Endothelial cell of umbilical vein (primary cell): Measurements from ENCODE around the gene WDR49. TPM values are rescaled to one million over a fixed set of nuclear protein-coding genes. Genes with fewer than 3 reads are reported as not detected.

Experiments
- BruUV-seq: library from RNA; stranded (reverse); fragments of 400-500 nt; replicated peaks from 2 replicates; lab custom pipeline; 2021; lab: Mats Ljungman, UMichigan
- CTCF ChIA-PET: fragments of 300-600, 350-600 bp; sonication (Branson Sonifier 250); formaldehyde crosslinking; loops from one replicate; lab custom pipeline; 2021; ENCODE audit warnings: antibody characterized with exemption, inconsistent platforms; lab: Charles Lee
- POLR2A ChIA-PET: fragments of 300-600, 350-600 bp; sonication (Branson Sonifier 250); formaldehyde crosslinking; loops from one replicate; lab custom pipeline; 2021; ENCODE audit warnings: antibody characterized with exemption, inconsistent platforms; lab: Charles Lee
- DNase-seq: peaks from one replicate; pipeline ENCODE4 v3.0.0-alpha.2; 2011; ENCODE audit warnings: low read depth, low spot score
- FAIRE-seq: peaks from 2 replicates; lab custom pipeline; 2011; peaks lifted over from hg19 to GRCh38; lab: Jason Lieb, UNC
- H2AFZ ChIP-seq: 2 replicates; pipeline ENCODE4 v1.6.0; 2012; ENCODE audit warnings: low read depth, low read length, control low read depth, inconsistent platforms
- H3K27ac ChIP-seq: 2 replicates; pipeline ENCODE4 v1.5.1; 2011; ENCODE audit warnings: low read depth, mild to moderate bottlenecking, control low read depth, low read length, moderate library complexity; ENCODE audit not compliant: insufficient read depth
- H3K27me3 ChIP-seq, 2 experiments: 2 replicates each; pipeline versions ENCODE4 v1.6.0 to v1.6.1; 2011; ENCODE audit warnings: low read length in 2 of 2, mixed read lengths in 1 of 2; ENCODE audit not compliant: control insufficient read depth in 2 of 2, insufficient read depth in 2 of 2
- H3K36me3 ChIP-seq, 2 experiments: 2 replicates in 1 of 2; 3 replicates in 1 of 2; pipeline ENCODE4 v1.5.1; 2011; ENCODE audit warnings: low read length in 2 of 2, mild to moderate bottlenecking in 1 of 2, moderate library complexity in 1 of 2; ENCODE audit not compliant: control insufficient read depth in 2 of 2, insufficient read depth in 2 of 2; ENCODE audit errors: extremely low read depth in 1 of 2
- H3K4me1 ChIP-seq: 3 replicates; pipeline ENCODE4 v1.5.1; 2011; ENCODE audit warnings: mild to moderate bottlenecking, low read length; ENCODE audit not compliant: control insufficient read depth, insufficient read depth; ENCODE audit errors: extremely low read depth
- H3K4me2 ChIP-seq: 2 replicates; pipeline ENCODE4 v1.6.1; 2011; ENCODE audit warnings: low read length, control low read depth, mixed read lengths; ENCODE audit not compliant: insufficient read depth
- H3K4me3 ChIP-seq, 3 experiments: fragments of 200-600 bp in 1 of 3; sonication (generic), shearing (Covaris generic) in 1 of 3; replicated peaks in 1 of 3; 2 replicates each; pipeline ENCODE4 v1.5.1; 2011 to 2016; ENCODE audit warnings: control low read depth in 3 of 3, low read length in 3 of 3, mild to moderate bottlenecking in 2 of 3, inconsistent platforms in 1 of 3, low read depth in 1 of 3, moderate library complexity in 1 of 3; ENCODE audit not compliant: insufficient read depth in 1 of 3
- H3K79me2 ChIP-seq: 2 replicates; pipeline ENCODE4 v1.6.0; 2012; ENCODE audit warnings: low read length, inconsistent platforms; ENCODE audit not compliant: control insufficient read depth, insufficient read depth
- H3K9ac ChIP-seq: replicated peaks from 2 replicates; pipeline ENCODE3; 2011; ENCODE audit warnings: low read length, control low read depth; ENCODE audit not compliant: insufficient read depth; ENCODE audit errors: extremely low read depth
- H3K9me1 ChIP-seq: replicated peaks from 3 replicates; pipeline ENCODE4 v1.6.0; 2011; ENCODE audit warnings: mild to moderate bottlenecking, low read length; ENCODE audit not compliant: control insufficient read depth, insufficient read depth; ENCODE audit errors: extremely low read depth
- H3K9me3 ChIP-seq: replicated peaks from 2 replicates; pipeline ENCODE4 v1.5.1; 2012; ENCODE audit warnings: low read length, inconsistent platforms; ENCODE audit not compliant: control insufficient read depth, insufficient read depth
- H4K20me1 ChIP-seq: replicated peaks from 2 replicates; pipeline ENCODE3; 2011; ENCODE audit warnings: mild to moderate bottlenecking, low read length; ENCODE audit not compliant: control insufficient read depth, insufficient read depth; ENCODE audit errors: extremely low read depth
- EZH2 ChIP-seq: IDR thresholded peaks from 2 replicates; pipeline ENCODE4 v1.6.1; 2012; ENCODE audit warnings: borderline replicate concordance, low read depth, mild to moderate bottlenecking, moderate library complexity, low read length, inconsistent platforms; ENCODE audit not compliant: severe bottlenecking
- FOS ChIP-seq: IDR thresholded peaks from 2 replicates; pipeline ENCODE4 v1.6.1; 2011; ENCODE audit warnings: mild to moderate bottlenecking, low read length, moderate library complexity, borderline replicate concordance; ENCODE audit not compliant: insufficient read depth
- GATA2 ChIP-seq: IDR thresholded peaks from 2 replicates; pipeline ENCODE4 v1.7.0; 2011; ENCODE audit warnings: low read depth, mild to moderate bottlenecking, moderate library complexity, mixed read lengths, low read length; ENCODE audit not compliant: insufficient read length, insufficient read depth
- JUN ChIP-seq: IDR thresholded peaks from 2 replicates; pipeline ENCODE4 v1.6.1; 2011; ENCODE audit warnings: borderline replicate concordance, low read depth; ENCODE audit not compliant: insufficient read length, insufficient read depth
- MYC ChIP-seq: IDR thresholded peaks from one replicate; pipeline ENCODE4 v1.6.1; 2011; ENCODE audit warnings: mild to moderate bottlenecking, low read depth, low read length
- POLR2AphosphoS5 ChIP-seq: IDR thresholded peaks from 2 replicates; pipeline ENCODE4 v1.6.1; 2012; ENCODE audit warnings: low read depth, mild to moderate bottlenecking, control low read depth, low read length, moderate library complexity; ENCODE audit not compliant: insufficient read depth
- dilution Hi-C: fragments of 300-500 bp; cut with MboI; formaldehyde crosslinking; loops from one replicate; pipeline ENCODE4 v1.15.0; 2019; ENCODE audit warnings: low sequenced_read_pairs; ENCODE audit not compliant: extremely low pct_ligation_motif_present
- intact Hi-C: fragments of 100-400 bp; cut with micrococcal nuclease; formaldehyde crosslinking; loops from one replicate; pipeline ENCODE4 v1.10.0; 2022
- polyA plus RNA-seq, 4 experiments: library from polyadenylated mRNA; depleted of rRNA in 3 of 4; stranded (reverse) in 3 of 4; unstranded in 1 of 4; fragments of >200 nt; gene quantifications; 2 replicates each; pipeline versions ENCODE4 v1.2.1 to v1.2.3, GENCODE V29; 2011 to 2012; ENCODE audit warnings: missing spikeins in 1 of 4
- total RNA-seq: library from RNA; stranded (reverse); gene quantifications from 2 replicates; pipeline ENCODE4 v1.2.3, GENCODE V29; 2021
- TF ChIP-seq, protein P1 (sequence below): IDR thresholded peaks from 2 replicates; pipeline ENCODE4 v1.6.1; 2011; ENCODE audit not compliant: insufficient read depth, insufficient read length

Gene WDR49
- total and polyA plus RNA-seq, 2 donors (not counting 3 experiments of a cell fraction or from before 2014, with no cell fraction given): not detected

DNA sequence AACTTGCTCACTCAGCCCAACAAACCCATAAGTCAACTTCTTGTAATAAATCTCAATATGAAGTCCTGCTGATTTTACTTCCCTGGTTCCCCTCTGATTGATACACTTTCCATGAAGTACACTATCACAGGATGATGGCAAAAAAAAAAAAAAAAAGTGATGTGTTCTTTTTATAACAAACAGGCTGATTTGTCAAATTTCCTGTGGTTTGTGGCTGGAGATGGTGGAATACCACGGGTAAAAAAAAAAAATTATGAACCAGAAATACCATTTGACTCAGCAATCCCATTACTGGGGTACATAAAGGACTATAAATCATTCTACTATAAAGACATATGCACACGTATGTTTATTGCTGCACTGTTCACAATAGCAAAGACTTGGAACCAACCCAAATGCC lies 169.2 kb downstream of the WDR49 start:
- intact Hi-C loops (no loop called here), dilution Hi-C loops (no loop called here)
- H3K27ac ChIP-seq: no peak overlapping the region
- ChIA-PET CTCF (no interaction called here), POLR2A (no interaction called here)
- H3K4me1 ChIP-seq: no peaks in the 10 kb centered on the region
- H3K4me3 ChIP-seq: no peak overlapping the region
- no peaks in the 10 kb centered on the region for H3K9me3 ChIP-seq
- H4K20me1 ChIP-seq: no peaks in the 10 kb centered on the region
- FAIRE-seq: no peak
- no peaks in the 10 kb centered on the region for H3K36me3 ChIP-seq
- no TSS peak for BruUV-seq
- TF ChIP-seq EZH2: no peak
- TF ChIP-seq POLR2AphosphoS5: no peak
- no peak for TF ChIP-seq GATA2
- no peak for TF ChIP-seq MYC
- TF ChIP-seq JUN: no peak
- TF ChIP-seq, protein P1, sequence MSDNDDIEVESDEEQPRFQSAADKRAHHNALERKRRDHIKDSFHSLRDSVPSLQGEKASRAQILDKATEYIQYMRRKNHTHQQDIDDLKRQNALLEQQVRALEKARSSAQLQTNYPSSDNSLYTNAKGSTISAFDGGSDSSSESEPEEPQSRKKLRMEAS: no peak
- TF ChIP-seq FOS: no peak
- DNase-seq: no peak
- no peak overlapping the region for H2AFZ ChIP-seq
- H3K4me2 ChIP-seq: no peak overlapping the region
- H3K9me1 ChIP-seq: no peaks in the 10 kb centered on the region
- H3K79me2 ChIP-seq: no peaks in the 10 kb centered on the region
- no peaks in the 10 kb centered on the region for H3K27me3 ChIP-seq
- H3K9ac ChIP-seq: no peak overlapping the region
